Activated CD4-positive, CD25-positive, alpha-beta regulatory T cell treated with anti-CD3 and anti-CD28 coated beads, Interleukin-2, amount 50 U/mL, for 72 hours (primary cell): Measurements from ENCODE around the gene CDC42EP2.
A peak's percentile ranks its signal among the peaks of the same experiment; 100 is the strongest.

ENCODE experiments used
- DNase-seq: peaks from one replicate; pipeline ENCODE4 v3.0.0; 2021

Gene CDC42EP2

DNA sequence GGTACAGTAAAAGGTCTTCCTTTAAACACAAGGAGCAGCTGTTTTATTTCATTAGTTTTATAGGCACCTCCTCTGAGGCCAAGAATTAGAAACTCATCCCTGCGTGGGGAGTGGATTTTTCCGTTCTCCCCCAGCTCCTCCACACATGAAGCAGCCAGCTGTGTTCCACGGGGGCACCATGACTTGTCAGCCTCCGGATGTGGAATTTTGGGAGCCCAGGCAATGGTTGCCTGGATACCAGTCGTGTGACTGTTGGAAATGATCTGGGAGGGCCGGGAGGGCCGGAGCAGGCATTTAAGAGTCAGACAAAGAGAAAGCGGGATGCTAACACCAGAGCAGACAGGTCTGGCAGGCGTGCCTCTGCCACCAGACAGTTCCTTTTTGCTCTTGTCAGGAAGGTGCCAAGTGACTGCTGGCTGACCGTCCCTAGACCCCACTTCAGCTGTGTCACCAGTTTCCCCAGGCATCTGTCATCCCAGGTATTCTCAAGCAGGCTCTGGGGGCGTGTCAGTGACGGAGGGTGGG, 15.9 kb upstream of the CDC42EP2 start:
- DNase-seq: no peak

- DNase-seq: no peak
These were observed 13.9 kb upstream of the CDC42EP2 start for GRCh38 chr11:65300621-65301275.

- no peak for DNase-seq
These were observed 13.0 kb upstream of the CDC42EP2 start for GRCh38 chr11:65301491-65302329.

GRCh38 chr11:65303555-65303954, 11.1 kb upstream of the CDC42EP2 start:
- DNase-seq: no peak

- no peak for DNase-seq
These were observed 10.6 kb upstream of the CDC42EP2 start for GRCh38 chr11:65304110-65304509.

- DNase-seq: no peak
These were observed 10.1 kb upstream of the CDC42EP2 start for GRCh38 chr11:65304613-65305012.

DNA sequence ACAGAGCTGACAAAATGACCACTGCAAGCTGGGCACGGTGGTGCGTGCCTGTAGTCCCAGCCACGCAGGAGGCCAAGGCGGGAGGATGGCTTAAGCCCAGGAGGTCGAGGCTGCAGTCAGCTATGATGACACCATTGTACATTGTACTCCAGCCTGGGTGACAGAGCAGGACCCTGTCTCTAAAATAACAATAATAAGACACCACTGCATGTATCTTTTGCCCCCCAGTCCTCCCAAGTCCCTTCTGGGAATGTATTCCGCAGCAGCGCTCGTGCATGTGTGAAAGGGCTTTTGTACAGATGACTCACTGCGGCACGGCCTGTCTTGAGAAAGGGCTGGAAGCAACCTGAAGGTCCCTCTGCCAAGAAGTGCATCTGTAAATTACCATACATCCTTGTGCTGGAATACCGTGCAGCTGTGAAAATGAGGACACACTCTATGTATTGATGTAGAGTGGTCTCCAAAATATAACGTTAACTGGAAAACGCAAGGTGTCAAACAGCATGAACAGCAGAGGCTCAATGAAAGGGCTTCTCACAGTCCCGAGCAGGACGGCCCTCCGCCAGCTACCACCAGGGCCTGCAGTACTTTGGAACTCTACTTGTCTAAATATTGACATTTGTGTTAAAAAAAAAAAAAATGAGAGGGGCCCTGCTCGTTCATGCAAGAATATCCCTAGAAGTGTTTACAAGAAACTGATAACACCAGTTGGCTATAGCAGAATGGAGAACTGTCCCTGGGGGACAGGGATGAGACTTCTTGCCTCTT, 9.0 kb upstream of the CDC42EP2 start:
- DNase-seq: no peak

- DNase-seq: no peak
These were observed 7.1 kb upstream of the CDC42EP2 start for GRCh38 chr11:65307298-65308229.

- no peak for DNase-seq
These were observed 6.3 kb upstream of the CDC42EP2 start for GRCh38 chr11:65308281-65308891.

- DNase-seq: no peak
These were observed 5.7 kb upstream of the CDC42EP2 start for GRCh38 chr11:65309006-65309405.

- no peak for DNase-seq
These were observed 4.5 kb upstream of the CDC42EP2 start for GRCh38 chr11:65310215-65310614.

DNA sequence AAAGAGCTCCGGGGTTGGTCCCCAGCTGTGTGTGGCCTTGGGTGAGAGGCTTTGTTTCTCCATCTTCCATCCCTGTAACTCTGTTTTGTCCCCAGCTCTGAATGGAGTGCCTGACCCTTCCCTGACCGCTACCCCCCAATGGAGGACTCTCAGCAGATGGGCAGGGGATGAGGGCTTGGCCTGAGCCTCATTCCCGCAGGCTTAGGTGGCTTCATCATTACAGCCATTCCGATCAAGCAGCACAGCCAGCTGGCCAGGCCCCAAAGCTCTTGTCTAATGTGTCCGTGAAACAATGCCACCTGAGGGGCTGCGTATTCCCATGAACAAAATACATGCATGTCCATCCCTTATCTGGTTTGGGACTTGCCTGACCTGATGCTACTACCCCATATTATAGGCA, 3.9 kb upstream of the CDC42EP2 start:
- no peak for DNase-seq

DNA sequence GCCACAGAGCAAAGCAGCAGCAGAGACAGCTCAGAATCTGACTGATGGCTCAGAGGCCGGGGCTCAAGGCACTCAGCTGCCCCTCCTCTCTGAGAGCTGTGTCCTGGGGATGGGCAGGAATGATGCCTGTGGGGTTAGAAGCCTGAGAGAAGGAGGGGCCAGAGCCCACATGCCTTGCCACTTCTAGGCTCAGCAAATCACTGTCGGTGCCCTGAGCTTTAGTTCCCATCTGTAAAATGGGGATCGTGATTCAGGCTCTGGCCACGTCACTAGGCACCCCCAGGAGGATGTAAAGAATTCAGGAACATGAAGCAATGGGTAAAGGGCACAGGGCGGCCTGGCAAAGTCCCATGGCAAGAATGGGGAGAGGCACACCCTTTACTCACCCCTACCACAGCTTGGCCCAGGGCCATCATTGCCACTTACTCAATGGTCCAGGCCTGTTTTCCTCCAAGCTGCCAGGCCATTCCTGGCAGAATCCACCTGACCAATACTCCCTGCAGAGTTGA, 3.4 kb upstream of the CDC42EP2 start:
- DNase-seq: no peak

GRCh38 chr11:65315204-65315865, 669 bp downstream of the CDC42EP2 start:
- DNase-seq: peak; percentile 88

DNA sequence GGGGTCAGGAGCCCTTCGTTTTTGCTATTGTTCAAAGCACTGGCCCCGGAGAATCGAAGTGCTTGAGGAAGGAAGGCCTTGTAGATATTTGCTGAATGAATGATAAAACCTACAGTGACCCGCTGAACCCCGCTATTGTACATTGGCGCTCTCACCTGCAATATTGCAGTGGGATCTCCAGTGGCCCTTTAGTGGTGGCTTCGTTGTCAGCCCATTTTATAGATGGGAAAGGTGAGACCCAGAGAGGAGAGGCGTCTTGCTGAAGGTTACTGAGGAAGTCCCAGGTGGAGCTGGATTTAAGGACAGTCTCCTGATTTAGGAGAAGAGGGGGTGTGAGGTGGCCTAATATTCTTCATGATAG, 1.2 kb downstream of the CDC42EP2 start:
- DNase-seq: no peak

- DNase-seq: no peak
These were observed 1.8 kb downstream of the CDC42EP2 start for GRCh38 chr11:65316227-65317024.

GRCh38 chr11:65317025-65317786, 2.5 kb downstream of the CDC42EP2 start:
- DNase-seq: no peak

DNA sequence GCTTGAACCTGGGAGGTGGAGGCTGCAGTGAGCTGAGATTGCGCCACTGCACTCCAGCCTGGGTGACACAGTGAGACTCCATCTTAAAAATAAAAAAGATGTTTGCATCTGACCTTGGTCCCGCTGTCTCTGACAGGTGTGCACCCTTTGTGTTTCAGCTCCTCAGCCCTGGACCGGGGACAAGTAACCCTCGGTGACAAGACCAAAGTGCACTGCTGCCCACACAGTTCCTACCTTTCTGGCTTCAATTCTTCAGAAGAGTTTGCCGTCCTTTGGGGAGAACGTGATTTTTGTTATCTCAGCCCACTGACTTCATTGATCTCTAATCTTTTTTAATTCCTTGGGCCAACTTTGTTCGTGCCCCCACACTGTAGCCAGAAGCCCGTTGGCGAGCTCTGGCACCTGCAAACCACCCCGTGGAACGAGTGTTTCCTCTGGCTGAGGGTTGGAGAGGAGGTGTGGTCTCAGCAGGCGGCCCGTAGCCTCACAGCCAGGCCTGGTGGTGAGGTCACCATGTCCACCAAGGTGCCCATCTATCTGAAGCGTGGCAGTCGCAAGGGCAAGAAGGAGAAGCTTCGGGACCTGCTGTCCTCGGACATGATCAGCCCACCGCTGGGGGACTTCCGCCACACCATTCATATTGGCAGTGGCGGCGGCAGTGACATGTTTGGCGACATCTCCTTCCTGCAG, 5.9 kb downstream of the CDC42EP2 start:
- no peak for DNase-seq

DNA sequence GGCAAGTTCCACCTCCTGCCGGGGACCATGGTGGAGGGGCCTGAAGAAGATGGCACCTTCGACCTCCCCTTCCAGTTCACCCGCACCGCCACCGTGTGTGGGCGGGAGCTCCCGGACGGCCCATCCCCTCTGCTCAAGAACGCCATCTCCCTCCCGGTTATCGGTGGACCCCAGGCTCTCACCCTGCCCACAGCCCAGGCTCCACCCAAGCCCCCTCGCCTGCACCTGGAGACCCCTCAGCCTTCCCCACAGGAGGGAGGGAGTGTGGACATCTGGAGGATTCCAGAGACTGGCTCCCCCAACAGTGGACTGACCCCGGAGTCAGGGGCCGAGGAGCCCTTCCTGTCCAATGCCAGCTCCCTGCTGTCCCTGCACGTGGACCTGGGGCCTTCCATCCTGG, 6.4 kb downstream of the CDC42EP2 start:
- no peak for DNase-seq
